ENCODE measurements around the gene ZBTB11.

DNA sequence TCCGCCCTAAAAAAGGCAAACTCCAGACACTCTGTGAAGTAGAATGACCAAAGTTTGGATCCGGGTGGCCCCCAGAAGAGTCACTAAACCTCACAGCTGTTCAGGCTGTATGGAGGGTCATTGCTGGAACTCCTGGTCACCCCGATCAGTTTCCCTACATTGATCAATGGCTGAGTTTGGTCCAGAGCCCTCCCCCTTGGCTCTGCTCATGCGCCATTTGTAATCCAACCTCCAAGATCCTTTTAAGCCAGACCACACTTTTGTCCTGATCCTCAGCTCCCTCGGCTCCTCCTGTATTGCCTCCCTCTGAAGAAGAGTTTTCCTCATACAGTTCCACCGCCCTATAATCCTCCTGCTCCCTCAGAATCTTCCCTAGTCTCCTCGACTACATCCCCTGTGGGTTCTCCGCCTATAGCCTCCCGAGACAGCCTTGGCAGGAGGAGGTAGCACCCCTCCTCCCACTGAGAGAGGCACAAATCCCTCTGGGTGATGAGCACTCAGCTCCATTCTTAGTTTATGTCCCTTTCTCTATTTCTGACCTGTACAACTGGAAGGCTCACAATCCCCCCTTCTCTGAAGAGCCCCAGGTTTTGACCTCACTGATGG is 42.2 kb downstream of the ZBTB11 start:
- TF ChIP-seq, protein P1, sequence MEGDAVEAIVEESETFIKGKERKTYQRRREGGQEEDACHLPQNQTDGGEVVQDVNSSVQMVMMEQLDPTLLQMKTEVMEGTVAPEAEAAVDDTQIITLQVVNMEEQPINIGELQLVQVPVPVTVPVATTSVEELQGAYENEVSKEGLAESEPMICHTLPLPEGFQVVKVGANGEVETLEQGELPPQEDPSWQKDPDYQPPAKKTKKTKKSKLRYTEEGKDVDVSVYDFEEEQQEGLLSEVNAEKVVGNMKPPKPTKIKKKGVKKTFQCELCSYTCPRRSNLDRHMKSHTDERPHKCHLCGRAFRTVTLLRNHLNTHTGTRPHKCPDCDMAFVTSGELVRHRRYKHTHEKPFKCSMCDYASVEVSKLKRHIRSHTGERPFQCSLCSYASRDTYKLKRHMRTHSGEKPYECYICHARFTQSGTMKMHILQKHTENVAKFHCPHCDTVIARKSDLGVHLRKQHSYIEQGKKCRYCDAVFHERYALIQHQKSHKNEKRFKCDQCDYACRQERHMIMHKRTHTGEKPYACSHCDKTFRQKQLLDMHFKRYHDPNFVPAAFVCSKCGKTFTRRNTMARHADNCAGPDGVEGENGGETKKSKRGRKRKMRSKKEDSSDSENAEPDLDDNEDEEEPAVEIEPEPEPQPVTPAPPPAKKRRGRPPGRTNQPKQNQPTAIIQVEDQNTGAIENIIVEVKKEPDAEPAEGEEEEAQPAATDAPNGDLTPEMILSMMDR (IDR thresholded peaks at IDR 0.05; ENCODE audit: insufficient read depth, low read length): no peak
- no peak for TF ChIP-seq POLR2AphosphoS5 (IDR thresholded peaks at IDR 0.05; ENCODE audit: low read depth)
- TF ChIP-seq, protein P2, sequence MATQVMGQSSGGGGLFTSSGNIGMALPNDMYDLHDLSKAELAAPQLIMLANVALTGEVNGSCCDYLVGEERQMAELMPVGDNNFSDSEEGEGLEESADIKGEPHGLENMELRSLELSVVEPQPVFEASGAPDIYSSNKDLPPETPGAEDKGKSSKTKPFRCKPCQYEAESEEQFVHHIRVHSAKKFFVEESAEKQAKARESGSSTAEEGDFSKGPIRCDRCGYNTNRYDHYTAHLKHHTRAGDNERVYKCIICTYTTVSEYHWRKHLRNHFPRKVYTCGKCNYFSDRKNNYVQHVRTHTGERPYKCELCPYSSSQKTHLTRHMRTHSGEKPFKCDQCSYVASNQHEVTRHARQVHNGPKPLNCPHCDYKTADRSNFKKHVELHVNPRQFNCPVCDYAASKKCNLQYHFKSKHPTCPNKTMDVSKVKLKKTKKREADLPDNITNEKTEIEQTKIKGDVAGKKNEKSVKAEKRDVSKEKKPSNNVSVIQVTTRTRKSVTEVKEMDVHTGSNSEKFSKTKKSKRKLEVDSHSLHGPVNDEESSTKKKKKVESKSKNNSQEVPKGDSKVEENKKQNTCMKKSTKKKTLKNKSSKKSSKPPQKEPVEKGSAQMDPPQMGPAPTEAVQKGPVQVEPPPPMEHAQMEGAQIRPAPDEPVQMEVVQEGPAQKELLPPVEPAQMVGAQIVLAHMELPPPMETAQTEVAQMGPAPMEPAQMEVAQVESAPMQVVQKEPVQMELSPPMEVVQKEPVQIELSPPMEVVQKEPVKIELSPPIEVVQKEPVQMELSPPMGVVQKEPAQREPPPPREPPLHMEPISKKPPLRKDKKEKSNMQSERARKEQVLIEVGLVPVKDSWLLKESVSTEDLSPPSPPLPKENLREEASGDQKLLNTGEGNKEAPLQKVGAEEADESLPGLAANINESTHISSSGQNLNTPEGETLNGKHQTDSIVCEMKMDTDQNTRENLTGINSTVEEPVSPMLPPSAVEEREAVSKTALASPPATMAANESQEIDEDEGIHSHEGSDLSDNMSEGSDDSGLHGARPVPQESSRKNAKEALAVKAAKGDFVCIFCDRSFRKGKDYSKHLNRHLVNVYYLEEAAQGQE (IDR thresholded peaks at IDR 0.05; ENCODE audit: insufficient replicate concordance, low read depth): no peak
